GM19438 (cell line): ENCODE measurements around the gene MAP2K4.
"Not testable (repeated sequence)": the region's sequence is repeated elsewhere in the genome, so short reads cannot be mapped to it uniquely, and the experiment has no call there.

ENCODE experiments used
- ATAC-seq: cut with Tn5 transposase; IDR thresholded peaks from one replicate; pipeline ENCODE4 v1.9.1; 2021; ENCODE audit warnings: low read depth; ENCODE audit not compliant: unreplicated experiment

The MAP2K4 gene

DNA sequence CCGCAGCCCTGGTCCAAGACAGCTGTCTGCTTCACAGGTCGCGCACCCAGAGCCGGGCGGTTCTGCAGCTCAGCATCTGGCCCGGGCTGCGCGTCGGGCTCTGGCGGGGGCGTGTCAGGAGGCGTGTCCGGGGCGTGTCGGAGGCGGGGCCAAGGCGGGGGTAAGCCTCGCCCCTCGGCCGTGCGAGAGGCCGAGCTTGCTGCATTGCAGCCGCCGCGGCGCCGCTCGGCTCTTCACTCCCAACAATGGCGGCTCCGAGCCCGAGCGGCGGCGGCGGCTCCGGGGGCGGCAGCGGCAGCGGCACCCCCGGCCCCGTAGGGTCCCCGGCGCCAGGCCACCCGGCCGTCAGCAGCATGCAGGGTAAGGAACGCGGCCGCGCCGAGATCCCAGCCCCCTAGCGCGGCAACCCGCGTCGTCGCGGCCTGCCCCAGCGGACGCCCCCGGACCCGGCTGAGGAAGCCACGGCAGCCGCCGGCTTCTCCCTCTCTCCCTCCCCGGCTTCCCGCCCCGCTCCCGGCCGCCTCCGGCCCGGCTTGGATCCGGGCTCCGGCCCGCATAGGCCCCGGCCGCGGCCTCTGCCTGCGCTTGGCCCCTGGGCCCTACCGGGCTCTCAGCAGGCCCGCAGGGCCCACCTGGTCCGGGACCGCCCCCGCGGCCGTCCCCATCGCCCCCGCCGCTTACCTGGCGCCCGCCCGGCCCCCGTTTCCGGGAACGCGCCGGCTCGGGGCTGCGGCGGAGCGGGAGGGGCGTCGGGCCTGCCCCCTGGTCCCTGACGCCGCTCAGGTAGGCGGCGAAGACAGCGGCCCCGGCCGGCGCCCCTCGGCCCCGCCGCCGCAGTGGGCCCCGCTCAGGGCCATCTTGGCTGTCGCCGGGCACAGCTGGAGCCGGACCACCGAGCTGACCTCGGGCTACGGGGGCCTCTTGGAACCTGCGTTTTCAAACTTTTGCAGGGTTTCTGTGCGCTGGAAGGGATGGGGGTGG lies at the start of gene MAP2K4:
Gene MAP2K4 (plus strand): TSS at position 236 of the 981 bp plus-strand sequence. CDS start 10 bp downstream, at position 246.
- ATAC-seq = peak; percentile 96

- not testable (repeated sequence) for ATAC-seq
These were observed 47.9 kb upstream of the MAP2K4 start for GRCh38 chr17:11972741-11973140.

DNA sequence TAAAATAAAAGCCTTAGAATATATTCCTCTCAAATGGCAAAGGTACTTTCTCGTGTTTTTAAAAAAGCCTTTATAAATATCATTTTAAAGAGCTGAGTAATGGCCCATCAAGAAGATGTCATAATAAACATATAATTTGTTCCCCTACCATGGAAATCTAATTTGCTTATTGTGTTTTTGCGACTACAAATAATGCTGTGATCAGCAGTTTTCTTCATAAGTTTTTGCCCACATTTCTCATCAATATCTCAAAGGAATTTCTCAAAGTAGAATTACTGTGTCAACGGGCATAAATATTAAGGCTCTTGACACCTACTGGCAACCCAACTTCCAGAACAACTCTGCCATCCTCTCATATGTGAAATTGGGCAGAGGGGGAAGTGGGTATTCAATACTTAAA lies 40.9 kb upstream of the MAP2K4 start:
- no peak for ATAC-seq

DNA sequence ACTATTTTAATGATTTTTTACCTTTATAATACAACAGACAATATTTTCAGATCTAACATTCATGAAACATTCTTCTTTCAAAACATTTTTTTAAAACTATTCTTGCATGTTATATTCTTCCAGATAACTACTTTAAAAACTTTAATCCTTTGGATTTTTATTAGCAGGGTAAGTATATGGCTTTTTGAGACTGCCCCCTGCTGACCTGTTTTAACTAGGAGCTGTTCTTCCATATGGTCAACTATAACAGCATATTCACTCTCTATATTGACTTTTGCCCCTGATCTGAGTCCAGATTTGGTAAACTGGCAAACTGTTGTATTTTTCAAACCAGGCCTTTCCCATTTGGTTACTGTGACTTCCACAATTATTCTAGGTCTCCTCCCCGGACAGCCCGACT lies 39.9 kb upstream of the MAP2K4 start:
- no peak for ATAC-seq

DNA sequence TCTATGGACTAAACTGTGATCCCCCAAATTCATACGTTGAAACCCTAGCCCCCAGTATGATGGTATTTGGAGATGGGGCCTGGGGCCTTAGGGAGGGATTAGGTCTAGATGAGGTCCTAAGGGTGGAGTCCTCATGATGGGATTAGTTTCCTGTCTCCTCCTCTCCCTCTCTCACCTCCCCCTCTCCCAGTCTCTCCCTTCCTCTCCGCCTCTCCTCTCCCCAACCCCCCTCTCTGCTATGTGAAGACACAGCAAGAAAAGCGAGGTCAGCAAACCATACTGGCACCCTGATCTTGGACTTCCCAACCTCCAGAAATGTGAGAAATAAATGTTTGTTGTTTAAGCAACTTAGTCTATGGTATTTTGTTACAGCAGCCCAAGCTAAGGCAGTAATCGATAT lies 38.8 kb upstream of the MAP2K4 start:
- no peak for ATAC-seq

DNA sequence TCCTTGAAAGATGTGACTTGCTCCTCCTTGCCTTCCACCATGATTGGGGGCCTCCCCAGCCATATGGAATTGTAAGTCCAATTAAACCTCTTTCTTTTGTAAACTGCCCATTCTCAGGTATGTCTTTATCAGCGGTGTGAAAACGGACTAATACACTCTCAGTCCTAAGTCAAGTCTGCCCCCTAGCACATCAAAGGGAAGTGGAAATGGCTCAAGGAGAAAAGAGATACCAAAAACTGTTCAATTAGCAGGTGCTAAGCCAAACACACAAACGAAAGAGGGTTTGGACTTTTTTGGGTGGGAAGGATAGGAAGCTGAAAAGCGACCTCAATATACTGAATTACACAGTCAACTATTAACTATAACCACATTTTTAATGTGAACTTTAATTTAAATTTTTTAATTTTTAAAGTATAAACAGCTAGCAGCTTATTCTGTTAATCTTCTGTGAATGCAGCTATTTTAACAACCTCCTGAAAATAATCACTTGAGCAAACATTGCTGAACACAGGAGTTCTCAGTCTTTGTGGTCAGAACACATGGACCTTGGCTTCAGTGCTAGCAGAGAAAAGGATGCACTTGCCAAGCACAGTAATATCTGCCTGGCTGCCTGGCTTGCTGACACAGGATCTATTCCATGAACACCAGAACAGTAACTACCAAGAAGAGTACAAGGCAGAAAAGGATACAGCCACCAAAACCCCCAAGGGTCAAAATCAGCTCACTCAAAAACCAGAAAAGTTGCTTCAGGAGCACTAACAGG lies 34.3 kb upstream of the MAP2K4 start:
- no peak for ATAC-seq

DNA sequence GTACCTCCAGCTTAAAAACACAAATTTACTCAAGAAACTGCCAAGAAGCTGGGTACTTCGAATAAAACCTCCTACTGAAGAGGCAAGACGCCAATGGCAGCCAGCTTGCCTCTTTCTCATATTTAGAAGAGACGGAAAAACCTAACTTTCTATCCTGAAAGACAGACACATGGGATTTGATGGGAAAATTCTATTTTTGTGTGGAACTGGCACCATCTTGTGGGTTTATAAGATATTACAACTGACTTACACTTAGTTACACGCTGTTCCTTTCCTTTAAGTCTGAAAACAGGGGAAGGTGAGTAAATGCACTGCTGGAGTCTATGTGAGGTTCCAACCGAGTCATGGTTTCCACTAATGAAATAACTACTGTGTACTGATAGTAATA lies 33.7 kb upstream of the MAP2K4 start:
- no peak for ATAC-seq

DNA sequence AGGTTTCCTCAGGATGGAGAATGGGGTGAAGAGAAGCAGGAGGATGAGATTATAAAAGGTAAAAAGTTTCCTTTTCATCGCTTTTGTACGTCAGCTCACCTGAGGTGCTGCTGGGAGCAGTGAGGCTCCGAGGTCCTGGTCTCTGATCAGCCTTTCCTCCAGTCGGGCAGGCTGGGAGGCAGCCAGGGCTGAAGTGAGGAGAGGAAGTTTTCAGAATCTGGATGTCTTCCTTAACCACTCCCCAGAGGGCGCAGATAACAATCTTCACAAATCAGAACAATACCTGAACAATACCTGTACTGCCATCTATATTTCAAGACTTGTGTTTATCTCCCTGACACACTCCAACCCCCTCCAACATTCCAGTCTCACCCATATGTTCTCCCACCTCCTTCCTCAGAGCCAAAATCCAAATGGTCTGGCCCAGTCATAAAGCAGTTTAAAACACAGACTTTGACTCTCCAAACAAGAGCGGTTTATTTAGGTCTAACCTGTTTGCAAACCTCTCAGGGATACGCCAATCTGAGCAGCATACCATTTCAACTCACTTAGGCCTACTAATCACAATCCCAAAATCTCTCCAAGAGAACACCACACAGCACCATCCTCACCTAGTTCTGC lies 30.2 kb upstream of the MAP2K4 start:
- ATAC-seq = no peak

- ATAC-seq = no peak
These were observed 29.2 kb upstream of the MAP2K4 start for GRCh38 chr17:11991461-11991860.

DNA sequence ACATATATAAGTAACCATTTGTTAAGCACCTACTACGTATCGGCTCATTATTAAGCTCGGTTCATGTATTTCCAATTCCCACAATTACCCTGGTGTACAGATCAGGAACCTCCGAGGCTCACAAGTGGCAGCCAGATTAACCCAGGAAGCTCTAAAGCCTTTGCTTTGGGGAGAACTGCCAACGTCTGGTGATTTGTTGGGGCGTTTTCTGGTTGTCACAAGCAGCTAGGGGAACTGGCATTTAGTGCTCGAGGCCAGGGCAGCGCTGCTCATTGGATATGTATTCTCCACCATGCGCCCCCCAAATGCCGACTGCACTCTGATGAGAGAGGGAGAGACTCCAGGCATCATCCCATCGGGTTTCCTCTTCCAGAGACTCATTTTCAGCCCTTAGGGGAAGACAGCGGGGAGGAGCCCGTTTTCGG lies 23.9 kb upstream of the MAP2K4 start:
- ATAC-seq = peak; percentile 43

DNA sequence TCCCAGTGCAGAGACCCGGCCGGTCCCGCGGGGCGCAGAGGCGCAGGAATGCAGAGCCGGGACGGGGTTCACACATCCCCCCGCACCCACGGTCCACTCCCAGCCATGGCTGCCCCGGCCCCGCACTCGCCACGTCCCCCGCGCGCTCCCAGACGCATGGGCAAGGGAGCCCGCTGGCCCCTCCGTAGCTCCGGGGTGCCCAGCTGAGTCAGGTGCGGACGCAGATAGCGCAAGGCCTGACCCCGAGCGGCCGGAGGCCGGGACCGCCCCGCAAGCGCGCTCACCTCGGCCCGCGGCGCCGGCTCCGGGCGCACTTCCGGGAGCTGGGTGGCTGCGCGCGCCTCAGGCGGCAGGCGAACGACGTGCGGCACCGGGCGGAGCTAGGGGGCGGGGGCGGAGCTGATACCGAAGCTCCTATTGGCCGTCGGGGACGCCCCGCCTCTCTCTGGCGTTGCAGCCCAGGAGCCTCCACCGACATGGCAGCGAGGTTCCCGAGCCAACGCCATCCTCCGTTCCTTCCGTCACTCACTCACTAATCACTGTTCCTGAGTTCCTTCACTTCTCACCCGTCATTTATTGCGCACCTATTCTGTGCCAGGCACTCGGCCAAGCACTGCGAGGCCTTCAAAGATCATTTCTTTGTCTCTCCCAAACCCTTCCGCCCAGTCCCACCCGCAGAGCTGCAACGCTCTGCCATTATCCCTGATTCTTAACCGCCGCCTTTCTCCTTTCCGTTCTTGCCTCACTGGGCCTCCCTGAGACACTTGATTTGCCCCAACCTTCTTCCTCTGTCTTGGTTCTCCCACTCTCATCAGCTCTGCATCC lies 23.3 kb upstream of the MAP2K4 start, which contains the start of gene ZNF18:
Gene ZNF18 (minus strand): TSS at position 329 of the 825 bp plus-strand sequence. CDS start 4,646 bp downstream, outside the sequence.
- peak; percentile 95 for ATAC-seq

GRCh38 chr17:11997972-11998233 lies 22.8 kb upstream of the MAP2K4 start:
- ATAC-seq = no peak

DNA sequence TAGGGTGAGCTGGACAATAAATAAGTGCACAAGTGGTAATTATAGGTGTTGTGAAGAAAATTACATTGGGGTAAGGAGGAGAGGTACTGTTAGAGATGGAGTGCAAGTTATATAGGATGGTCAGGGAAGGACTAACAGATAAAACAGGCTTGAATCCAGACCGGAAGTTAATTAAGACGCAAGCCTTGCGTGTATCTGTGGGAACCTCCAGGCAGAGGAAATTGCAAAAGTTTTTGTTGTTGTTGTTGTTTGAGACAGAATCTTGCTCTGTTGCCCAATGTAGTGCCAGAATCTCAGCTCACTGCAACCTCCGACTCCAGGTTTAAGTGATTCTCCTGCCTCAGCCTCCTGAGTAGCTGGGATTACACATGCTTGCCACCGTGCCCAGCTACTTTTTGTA lies 21.0 kb upstream of the MAP2K4 start:
- ATAC-seq = no peak

DNA sequence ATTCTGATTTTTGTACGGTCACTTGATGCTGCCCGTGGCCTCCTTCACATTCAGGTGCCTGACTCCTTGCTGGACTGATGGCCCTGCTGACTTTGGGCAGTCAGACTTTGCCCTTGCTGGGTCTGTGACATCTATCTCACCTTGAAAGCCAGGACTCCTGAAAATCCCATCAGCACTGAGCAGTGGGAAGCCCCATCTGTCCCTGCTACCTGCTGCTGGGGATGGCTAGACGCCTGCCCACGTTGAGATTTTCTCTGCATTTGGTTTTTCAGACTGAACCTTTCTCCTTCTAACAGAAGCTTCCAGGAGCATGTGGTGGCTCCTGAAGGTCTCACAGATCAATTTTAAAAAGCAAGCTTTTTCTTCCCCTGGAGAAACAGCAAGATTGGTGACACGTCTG lies 13.2 kb upstream of the MAP2K4 start:
- ATAC-seq = no peak

DNA sequence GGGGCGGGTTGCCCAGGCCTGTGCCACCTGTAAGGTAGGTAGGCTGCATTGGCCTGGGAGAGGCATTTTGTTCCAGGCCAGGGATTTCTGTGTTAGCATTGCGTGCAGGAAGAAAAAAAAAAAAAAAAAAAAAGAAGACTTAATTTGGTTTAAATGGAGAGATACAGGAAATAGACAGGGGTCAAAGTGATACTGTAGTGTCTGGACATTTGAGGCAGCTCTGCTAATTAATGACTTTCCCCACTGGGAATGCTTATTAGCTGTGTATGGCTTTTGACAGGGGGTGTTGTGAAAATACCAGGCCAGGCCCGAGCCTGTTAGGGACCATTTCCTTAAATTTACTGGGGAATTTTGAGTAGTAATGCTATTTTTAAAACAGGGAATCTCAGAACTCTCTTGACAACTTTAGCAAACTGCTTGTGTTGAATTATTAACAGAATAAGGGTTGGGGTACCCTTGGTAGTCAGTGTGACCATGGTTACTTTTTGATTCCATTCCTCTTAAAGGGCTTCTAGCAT lies 1.0 kb downstream of the MAP2K4 start:
- ATAC-seq = no peak

GRCh38 chr17:12022310-12022709 lies 1.6 kb downstream of the MAP2K4 start:
- no peak for ATAC-seq

- ATAC-seq = no peak
These were observed 3.6 kb downstream of the MAP2K4 start for GRCh38 chr17:12024327-12024726.

DNA sequence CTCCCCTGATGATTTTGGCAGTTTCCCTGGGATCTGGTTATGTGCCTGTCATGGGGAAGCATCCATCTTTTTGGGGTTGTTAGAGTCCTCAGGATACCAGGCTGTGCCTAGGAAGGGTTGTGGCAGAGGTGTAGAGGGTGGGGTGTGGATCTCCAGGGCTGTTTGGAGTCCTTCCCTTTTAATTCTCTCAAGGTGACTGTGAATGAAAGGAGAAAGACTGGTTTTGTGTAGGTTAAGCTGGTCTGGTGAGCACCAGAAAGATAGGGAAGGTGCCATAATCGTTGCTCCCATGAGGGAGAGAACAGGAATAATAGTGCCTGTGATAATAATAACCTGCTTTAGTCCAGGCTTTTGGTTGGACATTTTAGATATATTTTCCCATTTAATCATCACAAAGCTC lies 7.0 kb downstream of the MAP2K4 start:
- no peak for ATAC-seq

- no peak for ATAC-seq
These were observed 7.9 kb downstream of the MAP2K4 start for GRCh38 chr17:12028611-12029010.

- no peak for ATAC-seq
These were observed 13.9 kb downstream of the MAP2K4 start for GRCh38 chr17:12034538-12034937.
